ENCODE measurements around the gene BORCS8. TPM values are rescaled to one million over a fixed set of nuclear protein-coding genes. Genes with fewer than 3 reads are reported as not detected.

The BORCS8 gene
- total RNA-seq, 1 experiment from 2014 or later = 37.7 TPM

GRCh38 chr19:19215792-19216191 is 23.8 kb upstream of the BORCS8 start:
- ChIA-PET POLR2A (no interaction called here), CTCF (interaction anchor here (1.7 kb wide), 1 partner anchor 9 kb away, joined by 6 read pairs; no protein-coding TSS in a partner anchor)
- Histone ChIP-seq H3K4me1 (no peaks in the 10 kb centered on the region), H3K9me3 (no peaks in the 10 kb centered on the region), H3K4me3 (ENCODE audit: low read depth, low read length) (no peak overlapping the region), H3K36me3 (ENCODE audit: control insufficient read depth, insufficient read depth, low read length) (no peaks in the 10 kb centered on the region), H3K27me3 (replicated peaks; ENCODE audit: control insufficient read depth, insufficient read depth, low read length) (no peaks in the 10 kb centered on the region)
- Mint-ChIP-seq H3K27ac (ENCODE audit: unreplicated experiment) (no peak overlapping the region), H3K9me3 (ENCODE audit: unreplicated experiment) (no peaks in the 10 kb centered on the region), H3K4me3 (ENCODE audit: unreplicated experiment) (no peak overlapping the region), H3K27me3 (ENCODE audit: insufficient read depth, unreplicated experiment) (peaks cover 8% of the 10 kb centered on the region), H3K36me3 (ENCODE audit: insufficient read depth, unreplicated experiment) (no peaks in the 10 kb centered on the region), H3K4me1 (ENCODE audit: low read depth, unreplicated experiment) (no peaks in the 10 kb centered on the region)
- intact Hi-C loops (cut with micrococcal nuclease; ENCODE audit: unreplicated experiment) = no loop called here
- no peak for DNase-seq
- no peak for TF ChIP-seq CTCF (IDR thresholded peaks at IDR 0.05; ENCODE audit: insufficient read depth in 1 of 2, low read depth in 1 of 2, low read length in 1 of 2, severe bottlenecking in 1 of 2, unreplicated experiment in 1 of 2)
- BruUV-seq (replicated peaks) = no TSS peak

GRCh38 chr19:19214892-19215291 is 22.9 kb upstream of the BORCS8 start:
- BruUV-seq (replicated peaks) = no TSS peak
- Mint-ChIP-seq H3K9me3 (ENCODE audit: unreplicated experiment) (no peaks in the 10 kb centered on the region), H3K4me1 (ENCODE audit: low read depth, unreplicated experiment) (no peaks in the 10 kb centered on the region), H3K27me3 (ENCODE audit: insufficient read depth, unreplicated experiment) (peaks cover 8% of the 10 kb centered on the region), H3K27ac (ENCODE audit: unreplicated experiment) (no peak overlapping the region), H3K36me3 (ENCODE audit: insufficient read depth, unreplicated experiment) (no peaks in the 10 kb centered on the region), H3K4me3 (ENCODE audit: unreplicated experiment) (no peak overlapping the region)
- POLR2A ChIA-PET = no interaction called here
- CTCF ChIA-PET = interaction anchor here (1.7 kb wide), 1 partner anchor 10 kb away, joined by 6 read pairs; no protein-coding TSS in a partner anchor
- no peak for TF ChIP-seq CTCF (IDR thresholded peaks at IDR 0.05; ENCODE audit: insufficient read depth in 1 of 2, low read depth in 1 of 2, low read length in 1 of 2, severe bottlenecking in 1 of 2, unreplicated experiment in 1 of 2)
- Histone ChIP-seq H3K9me3 (no peaks in the 10 kb centered on the region), H3K27me3 (replicated peaks; ENCODE audit: control insufficient read depth, insufficient read depth, low read length) (no peaks in the 10 kb centered on the region), H3K4me3 (ENCODE audit: low read depth, low read length) (no peak overlapping the region), H3K36me3 (ENCODE audit: control insufficient read depth, insufficient read depth, low read length) (no peaks in the 10 kb centered on the region), H3K4me1 (no peaks in the 10 kb centered on the region)
- intact Hi-C loops (cut with micrococcal nuclease; ENCODE audit: unreplicated experiment) = no loop called here
- DNase-seq = peak; percentile 74 to 83

- H3K27me3 Mint-ChIP-seq (ENCODE audit: insufficient read depth, unreplicated experiment) = peaks cover 8% of the 10 kb centered on the region
Observed at GRCh38 chr19:19214159-19214490, 22.2 kb upstream of the BORCS8 start.

More at GRCh38 chr19:19214159-19214490, 22.2 kb upstream of the BORCS8 start:
- H3K9me3 Mint-ChIP-seq (ENCODE audit: unreplicated experiment) = no peaks in the 10 kb centered on the region
- ChIA-PET CTCF (no interaction called here), POLR2A (no interaction called here)
- no peak overlapping the region for H3K27ac Mint-ChIP-seq (ENCODE audit: unreplicated experiment)
- H3K27me3 ChIP-seq (replicated peaks; ENCODE audit: control insufficient read depth, insufficient read depth, low read length) = no peaks in the 10 kb centered on the region
- intact Hi-C loops (cut with micrococcal nuclease; ENCODE audit: unreplicated experiment) = no loop called here
- H3K9me3 ChIP-seq = no peaks in the 10 kb centered on the region
- BruUV-seq (replicated peaks) = no TSS peak
- no peaks in the 10 kb centered on the region for H3K4me1 ChIP-seq
- H3K36me3 Mint-ChIP-seq (ENCODE audit: insufficient read depth, unreplicated experiment) = no peaks in the 10 kb centered on the region
- no peak for TF ChIP-seq CTCF (IDR thresholded peaks at IDR 0.05; ENCODE audit: insufficient read depth in 1 of 2, low read depth in 1 of 2, low read length in 1 of 2, severe bottlenecking in 1 of 2, unreplicated experiment in 1 of 2)
- no peak overlapping the region for H3K4me3 ChIP-seq (ENCODE audit: low read depth, low read length)
- DNase-seq = no peak
- no peak overlapping the region for H3K4me3 Mint-ChIP-seq (ENCODE audit: unreplicated experiment)
- no peaks in the 10 kb centered on the region for H3K36me3 ChIP-seq (ENCODE audit: control insufficient read depth, insufficient read depth, low read length)
- H3K4me1 Mint-ChIP-seq (ENCODE audit: low read depth, unreplicated experiment) = no peaks in the 10 kb centered on the region
